HG03196 (cell line): Measurements from ENCODE around the gene CALHM3.
"Not testable (repeated sequence)": the region's sequence is repeated elsewhere in the genome, so short reads cannot be mapped to it uniquely, and the experiment has no call there.

Experiments used
- ATAC-seq: cut with Tn5 transposase; IDR thresholded peaks from one replicate; pipeline ENCODE4 v1.9.1; 2021; ENCODE audit not compliant: unreplicated experiment

The CALHM3 gene, protein sequence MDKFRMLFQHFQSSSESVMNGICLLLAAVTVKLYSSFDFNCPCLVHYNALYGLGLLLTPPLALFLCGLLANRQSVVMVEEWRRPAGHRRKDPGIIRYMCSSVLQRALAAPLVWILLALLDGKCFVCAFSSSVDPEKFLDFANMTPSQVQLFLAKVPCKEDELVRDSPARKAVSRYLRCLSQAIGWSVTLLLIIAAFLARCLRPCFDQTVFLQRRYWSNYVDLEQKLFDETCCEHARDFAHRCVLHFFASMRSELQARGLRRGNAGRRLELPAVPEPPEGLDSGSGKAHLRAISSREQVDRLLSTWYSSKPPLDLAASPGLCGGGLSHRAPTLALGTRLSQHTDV

DNA sequence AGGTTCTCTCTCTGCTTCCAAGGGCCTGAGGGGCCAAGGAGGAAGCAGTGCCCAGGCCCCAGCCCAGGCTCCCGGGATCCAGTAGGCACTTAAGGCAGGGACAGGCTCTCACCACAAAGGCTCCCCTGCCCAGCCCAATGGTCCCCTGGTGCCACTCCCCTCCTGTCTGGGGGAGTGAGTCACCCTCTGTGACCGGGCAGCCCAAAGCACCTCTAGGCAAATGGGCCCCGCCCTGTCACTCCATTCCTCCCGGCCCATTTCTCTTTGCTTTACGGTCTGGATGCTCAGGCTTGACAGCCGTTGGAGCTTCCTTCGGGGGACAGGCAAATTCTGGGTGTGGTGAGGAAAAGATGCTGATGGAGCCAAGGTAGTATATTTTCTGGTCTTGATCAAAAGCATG lies at the start of gene CALHM3:
Gene CALHM3 (minus strand): TSS at position 106 of the 400 bp plus-strand sequence. CDS start 208 bp downstream, outside the sequence.
- ATAC-seq: no peak

DNA sequence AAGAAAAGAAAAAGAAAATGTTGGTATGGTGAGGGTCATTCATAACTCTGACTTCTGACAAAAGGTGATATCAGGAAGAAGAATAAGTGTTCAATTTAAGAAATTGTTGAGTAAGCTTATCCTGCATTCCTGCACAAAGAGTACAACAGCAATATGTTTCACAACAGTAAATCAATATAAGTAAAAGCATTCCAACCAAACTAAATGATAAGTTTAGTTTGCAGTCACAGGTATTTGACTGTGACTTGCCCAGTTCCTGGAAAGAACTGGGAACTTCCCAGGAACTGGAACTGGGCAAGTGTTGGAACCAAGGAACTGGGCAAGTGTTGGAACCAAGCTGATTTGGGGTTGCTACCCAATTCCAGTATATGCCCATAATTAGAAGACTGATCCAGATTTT lies 49.5 kb upstream of the CALHM3 start:
- ATAC-seq: no peak

DNA sequence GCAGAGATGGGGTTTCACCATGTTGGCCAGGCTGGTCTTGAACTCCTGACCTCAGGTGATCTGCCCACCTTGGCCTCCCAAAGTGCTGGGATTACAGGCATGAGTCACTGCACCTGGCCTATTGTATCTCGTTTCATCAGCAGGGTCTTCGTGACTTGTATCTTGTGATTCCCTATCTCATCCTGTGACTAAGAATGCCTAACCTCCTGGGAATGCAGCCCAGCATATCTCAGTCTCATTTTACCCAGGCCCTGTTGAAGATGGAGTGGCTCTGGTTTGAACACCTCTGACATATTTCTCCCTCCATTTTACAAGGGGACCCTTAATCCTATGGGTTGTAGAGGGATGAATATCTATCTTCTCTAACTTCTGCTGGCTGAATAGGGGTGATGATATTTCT lies 48.4 kb upstream of the CALHM3 start:
- not testable (repeated sequence) for ATAC-seq

DNA sequence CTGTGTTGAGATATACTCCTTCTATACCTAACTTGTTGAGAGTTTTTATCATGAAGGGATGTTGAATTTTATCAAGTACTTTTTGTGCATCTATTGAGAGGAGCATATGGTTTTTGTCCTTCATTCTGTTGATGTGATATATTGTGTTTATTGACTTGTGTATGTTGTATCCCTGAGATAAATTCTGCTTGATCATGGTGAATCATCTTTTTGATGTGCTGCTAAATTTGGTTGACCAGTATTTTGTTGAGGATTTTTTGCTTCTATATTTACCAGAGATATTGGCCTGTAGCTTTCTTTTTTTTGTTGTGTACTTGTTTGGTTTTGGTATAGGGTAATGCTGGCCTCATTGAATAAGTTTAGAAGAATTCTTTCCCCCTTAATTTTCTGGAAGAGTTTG lies 46.9 kb upstream of the CALHM3 start:
- no peak for ATAC-seq

DNA sequence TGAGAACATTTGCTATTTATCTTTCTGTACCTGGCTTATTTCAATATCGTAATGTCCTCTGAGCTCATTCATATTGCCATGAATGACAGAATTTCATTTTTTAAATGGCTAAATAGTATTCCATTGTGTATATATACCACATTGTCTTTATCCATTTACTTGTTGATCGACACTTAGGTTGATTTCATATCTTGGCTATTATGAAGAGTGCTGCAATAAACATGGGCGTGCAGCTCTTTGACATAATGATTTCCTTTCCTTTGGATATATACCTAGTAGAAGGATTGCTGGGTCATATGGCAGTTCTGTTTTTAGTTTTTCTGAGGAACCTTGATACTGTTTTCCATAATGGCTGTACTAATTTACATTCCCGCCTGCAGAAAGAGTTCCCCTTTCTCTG lies 44.6 kb upstream of the CALHM3 start:
- no peak for ATAC-seq

DNA sequence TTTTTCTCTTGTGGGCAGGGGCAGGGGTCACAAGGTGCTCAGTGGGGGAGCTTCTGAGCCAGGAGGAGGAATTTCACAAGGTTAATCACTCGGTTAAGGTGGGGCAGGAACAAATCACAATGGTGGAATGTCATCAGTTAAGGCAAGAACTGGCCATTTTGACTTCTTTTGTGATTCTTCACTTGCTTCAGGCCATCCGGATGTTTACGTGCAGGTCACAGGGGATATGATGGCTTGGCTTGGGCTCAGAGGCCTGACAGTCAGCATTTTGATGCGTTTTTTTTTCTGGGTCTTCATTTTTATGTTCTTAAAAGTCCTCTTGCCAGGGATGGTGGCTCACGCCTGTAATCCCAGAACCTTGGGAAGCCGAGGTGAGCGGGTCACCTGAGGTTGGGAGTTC lies 43.0 kb upstream of the CALHM3 start:
- not testable (repeated sequence) for ATAC-seq

DNA sequence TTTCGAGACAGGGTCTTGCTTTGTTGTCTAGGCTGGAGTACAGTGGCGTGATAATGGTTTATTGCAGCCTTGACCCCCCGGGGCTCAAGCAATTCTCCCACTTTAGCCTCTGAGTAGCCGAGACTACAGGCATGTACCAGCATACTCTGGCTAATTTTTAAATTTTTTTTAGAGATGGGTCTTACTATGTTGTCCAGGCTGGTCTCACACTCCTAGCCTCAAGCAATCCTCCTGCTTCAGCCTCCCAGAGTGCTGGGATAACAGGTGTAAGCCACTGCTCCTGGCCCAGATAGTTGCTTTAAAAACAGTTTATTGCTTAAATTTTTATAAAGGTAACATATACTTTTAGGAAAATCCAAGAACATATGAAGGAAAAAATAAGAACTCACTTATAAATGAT lies 40.8 kb upstream of the CALHM3 start:
- ATAC-seq: no peak

DNA sequence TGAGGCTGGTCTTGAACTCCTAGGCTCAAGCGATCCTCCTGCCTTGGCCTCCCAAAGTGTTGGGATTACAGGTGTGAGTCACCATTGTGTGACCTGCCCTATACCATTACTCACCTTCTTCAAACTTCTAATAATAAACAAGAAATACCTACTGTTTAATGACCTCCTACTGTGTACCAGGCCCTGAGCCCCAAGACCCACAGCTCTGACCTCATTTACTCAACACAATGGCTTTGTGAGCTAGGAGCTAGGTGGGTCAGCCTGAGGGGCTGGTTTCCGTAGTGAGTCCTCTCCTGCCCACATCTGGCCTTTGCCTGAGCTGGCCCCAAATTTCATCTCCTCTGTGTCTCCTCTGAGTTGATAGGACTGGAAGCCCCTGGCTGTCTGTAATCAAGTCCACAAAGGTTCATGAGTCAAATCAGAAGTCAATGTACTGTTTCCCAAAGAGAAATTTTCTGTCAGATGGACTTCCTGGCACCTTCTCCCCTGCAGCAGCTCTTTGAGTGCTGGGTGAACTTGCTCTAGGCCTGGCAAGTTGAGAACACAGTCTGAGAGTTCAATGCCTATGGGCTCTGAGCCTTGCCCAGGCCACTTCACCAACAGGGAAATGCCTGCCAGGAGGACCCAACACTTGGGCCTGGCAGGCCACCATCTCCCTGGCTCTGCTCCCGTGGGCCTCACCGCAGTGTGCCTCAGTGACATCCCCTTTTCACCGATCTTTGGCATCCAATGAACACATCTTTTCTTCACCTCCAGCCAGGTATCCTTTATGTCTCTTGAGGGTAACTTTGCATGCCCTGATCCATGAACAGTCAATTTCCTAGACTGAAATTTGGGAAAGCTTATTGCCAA lies 38.4 kb upstream of the CALHM3 start:
- no peak for ATAC-seq

DNA sequence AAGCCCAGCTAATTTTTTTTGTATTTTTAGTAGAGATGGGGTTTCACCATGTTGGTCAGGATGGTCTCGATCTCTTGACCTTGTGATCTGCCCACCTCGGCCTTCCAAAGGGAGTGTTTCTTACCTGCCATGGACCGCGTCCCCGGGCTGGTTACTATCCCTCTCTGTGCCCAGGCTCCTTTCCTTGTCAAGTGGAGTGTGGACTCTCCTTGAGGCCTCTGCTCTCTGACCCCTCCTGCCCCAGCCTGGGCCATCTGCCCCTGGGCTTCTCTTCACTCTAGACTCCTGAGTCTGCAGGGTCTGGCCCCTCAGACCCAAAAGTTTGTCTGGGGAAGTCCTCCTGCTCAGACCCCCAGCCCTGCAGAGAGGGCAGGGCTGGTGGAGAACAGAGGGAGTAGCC lies 35.2 kb upstream of the CALHM3 start:
- no peak for ATAC-seq

DNA sequence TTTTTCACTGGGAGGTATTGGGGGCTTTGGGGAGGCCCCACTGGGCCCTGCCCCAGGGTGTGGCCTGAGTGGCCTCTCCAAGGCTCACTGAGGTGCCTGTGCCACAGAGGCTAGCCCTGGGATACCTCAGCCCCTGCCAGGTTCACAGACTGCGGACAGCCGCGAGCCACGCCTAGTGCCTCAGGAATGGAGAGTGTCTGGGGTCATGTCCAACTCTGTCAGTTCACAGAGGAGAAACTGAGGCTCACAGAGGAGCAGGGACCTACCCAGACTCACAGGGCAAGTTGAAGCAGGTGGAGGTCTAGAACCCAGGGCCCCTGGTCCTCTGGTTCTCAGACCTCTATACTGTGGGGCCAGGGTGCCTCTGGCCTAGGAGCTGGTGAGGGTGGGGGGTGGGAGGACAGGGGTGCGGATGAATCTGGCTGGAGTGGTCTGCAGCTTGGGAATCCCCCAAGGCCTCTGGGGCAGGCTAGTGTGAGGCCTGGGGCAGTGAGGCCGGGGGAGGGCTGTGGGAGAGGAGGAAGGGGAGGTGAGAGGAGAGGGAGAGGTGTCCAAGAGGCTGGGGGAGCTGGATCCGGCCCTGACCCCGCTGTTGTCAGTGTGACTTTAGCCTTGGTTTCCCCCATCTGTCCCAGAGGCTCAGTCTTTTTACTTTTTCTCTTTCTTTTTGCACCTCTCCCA lies 34.5 kb upstream of the CALHM3 start:
- no peak for ATAC-seq

DNA sequence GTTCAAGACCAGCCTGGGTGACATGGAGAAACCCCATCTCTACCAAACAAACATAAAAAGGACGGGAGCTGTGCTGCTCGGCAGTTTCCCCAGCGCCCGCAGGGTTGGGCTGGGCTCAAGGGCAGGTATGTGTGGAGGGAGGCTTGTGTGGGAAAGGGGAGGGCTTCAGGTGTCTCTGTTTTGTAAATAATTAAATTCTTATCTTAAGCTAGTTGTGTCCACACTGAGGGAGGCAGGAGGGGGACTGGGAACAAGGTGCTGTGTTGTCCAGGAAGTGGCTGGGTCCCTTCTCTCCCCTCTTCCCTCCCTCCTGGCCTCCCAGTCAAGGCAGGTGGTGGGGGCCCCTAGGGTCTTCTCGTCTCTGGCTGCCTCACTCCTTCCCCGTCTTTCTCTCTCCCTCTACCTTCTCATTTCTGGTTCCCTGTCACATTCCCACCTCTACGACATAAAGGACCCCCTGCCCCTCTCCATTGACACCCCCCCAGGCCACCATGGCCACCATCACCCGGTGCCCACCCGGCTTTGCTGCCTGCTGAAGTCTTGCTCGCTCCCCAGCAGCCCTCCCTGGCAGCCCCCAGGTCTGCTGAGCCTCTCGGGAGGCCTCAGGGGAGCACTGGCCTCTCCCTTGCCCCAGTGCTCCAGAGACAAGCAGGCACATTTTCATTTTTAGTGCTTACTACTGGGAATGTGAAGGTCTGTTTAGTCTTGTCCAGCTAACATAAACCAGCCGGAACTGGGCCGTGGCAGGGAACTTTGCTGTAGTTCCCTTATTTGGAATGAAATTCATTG lies 33.7 kb upstream of the CALHM3 start:
- no peak for ATAC-seq

DNA sequence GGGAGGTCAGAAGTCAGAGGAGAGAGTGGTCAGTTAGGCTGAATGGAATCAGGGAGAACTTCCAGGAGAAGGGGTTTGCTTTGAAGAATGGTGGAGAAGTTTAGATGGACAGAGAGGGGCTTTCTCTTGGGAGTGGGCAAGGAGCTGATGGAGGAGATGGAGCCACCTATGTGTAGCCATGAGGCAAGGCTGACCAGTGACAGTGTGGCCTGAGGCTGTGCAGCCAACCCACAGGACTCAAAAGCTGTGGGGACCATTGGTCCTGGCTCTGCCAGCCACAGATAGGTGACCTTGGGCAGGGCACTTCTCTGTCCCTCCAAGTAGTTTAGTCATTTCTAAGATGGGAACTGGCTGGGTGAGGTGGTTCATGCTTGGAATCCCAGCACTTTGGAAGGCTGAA lies 33.1 kb upstream of the CALHM3 start:
- no peak for ATAC-seq

DNA sequence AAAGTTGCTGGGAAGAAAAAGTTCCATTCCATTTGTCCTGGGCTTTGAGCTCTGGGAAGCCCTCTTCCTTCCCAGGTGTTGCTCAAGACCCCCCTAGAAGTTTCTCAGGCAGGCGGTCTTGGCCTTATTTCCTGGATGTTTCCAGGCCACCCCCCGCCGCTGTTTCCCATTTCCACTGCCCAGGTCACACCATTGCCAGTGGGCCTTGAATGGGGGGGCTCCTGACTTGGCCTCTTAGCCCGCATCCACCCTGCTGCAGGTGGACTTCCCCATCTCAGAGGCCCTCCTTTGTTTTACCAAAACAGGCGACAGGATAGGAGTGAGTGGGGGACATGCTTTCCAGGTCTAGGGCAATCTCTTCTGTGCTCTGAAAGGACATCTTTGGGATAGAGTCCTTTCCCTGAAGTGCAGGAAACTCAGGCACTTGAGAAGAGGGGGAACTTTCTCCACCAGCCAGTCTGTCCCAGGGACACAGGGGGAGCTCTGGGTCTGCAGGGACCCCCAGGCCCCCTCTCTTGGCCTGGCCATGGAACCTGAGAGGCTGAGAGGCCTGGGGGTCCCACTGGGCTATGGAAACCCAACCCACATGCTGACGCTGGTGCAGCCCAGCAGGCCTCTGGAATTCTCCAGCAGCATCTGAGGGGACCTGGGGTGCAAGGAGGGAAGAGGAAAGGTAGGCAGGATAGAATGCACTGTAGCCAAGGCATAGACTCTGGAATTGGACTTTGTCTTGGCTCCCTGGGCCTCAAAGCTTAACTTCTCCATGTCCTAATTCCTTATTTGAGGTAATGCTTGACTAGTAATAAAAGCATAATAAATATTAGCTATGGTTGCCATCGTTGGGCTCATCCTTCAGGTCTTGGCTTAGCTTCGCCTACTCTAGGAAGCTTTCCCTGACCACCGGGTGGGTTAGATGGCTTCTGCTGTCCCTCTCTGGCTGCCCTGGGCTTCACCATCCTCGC lies 32.0 kb upstream of the CALHM3 start:
- ATAC-seq: no peak

DNA sequence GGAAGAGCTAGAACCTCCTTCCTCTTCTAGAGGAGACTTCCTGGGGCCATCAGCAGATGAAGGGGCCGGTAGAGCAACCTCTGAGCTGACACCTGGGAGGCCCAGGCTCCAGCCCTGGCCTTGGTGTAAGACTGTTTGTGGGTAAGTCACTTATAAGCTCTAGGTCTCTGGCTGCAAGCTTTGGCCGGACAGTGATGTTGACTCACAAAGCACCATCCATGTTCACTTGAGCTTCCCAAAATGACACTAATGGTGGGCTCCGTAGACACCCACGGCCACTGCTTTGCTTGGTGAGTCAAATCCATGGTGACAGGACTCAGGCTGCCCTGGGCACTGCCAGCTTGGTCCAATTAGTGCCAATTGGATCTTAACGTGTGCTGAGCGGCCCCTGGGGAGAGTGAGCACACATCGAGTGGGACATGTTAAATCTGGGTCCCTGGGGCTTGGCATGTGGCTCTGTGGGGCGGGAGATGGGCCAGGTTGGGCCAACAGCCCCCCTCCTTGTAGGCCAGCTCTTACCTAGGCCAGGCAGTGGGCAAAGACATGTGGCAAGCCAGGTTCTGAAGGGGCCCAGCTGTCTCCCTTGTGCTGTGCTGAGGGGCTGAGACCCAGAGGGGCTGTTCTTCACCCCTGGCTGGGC lies 31.1 kb upstream of the CALHM3 start:
- ATAC-seq: no peak

DNA sequence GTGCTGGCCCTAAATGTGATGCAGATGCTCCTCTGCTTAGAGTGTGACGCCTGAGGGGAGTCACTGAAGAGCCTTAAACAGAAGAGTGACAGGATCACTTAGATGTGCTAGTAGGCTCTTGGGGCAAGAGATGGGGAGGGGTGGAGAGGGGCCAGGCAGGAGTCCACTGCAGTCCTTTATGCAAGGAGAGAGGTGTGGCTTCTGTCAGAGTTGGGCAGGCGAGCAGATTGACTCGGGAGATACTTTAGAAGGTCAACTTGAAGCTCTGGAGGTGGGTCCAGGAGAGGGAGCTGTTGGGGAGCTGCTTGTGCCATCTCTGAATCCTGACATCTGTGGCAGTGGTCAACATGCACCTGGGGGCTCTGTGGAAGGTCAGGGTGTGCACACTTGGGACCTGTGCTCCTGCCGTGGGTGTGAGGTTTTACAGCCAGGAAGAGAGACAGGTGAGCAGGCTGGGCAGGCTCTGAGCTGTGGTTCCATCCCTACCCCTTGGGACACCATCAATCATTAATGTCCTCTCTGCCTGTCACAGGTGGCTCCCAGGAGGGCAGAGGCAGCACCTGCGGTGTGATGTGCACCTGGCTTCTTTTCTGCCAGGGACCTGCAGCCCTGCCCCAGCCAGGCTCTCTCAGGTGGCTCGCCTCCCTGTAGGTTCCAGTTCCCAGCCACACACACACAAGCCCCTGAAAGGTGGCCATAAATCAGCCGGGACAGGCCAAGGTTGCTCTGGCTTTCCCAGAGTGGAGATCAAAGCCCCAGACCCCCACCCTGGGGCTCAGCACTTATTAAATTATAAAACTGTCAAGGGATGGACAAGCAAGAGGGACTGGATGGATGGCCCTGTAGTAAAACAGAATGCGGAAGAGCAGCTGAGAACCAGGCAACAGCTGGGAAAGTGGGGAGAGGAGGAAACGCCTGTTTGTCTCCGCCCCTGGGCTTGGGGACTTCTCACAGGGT lies 28.5 kb upstream of the CALHM3 start:
- ATAC-seq: no peak

DNA sequence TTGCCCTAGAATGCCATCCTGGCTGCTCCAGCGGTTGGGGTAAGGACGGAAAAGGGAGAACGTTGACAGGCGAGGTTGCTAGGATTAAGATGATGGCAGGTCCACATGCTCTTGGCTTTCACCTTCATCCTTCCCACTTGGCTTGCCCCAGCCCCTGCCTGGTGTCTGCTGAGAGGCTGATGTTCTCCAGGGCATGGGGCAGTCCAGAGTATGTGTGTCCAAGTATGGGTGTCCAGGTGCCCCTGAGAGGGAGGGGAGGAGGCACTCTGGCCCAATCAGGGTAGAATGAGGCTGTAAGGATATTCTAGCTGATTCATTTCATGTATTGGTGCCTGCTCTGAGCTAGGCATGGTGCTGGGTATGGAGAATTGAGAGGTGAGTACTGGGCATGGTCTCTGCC lies 27.0 kb upstream of the CALHM3 start:
- no peak for ATAC-seq

DNA sequence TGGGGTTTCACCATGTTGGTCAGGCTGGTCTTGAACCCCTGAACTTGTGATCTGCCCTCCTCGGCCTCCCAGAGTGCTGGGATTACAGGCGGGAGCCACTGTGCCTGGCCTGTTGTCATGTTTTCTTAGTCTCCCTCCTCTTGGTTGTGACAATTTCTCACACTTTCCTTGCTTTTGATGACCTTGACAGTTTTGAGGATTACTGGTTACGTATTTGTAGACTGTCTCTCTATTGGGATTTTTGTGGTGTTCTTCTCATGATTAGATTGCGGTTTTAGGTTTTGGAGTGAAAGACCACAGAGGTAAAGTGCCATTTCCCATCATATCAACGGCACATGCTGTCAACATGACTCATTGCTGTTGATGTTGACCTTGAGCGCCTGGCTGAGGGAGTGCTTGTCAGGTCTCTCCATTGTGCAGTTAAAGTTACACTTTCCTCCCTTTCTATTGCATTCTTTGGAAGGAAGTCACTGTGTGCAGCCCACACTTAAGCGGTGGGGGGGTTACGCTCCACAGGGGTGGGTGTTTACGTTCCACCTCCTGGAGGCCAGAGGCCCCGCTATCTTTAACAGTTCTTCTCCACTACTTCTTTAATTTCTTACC lies 25.2 kb upstream of the CALHM3 start:
- ATAC-seq: no peak

DNA sequence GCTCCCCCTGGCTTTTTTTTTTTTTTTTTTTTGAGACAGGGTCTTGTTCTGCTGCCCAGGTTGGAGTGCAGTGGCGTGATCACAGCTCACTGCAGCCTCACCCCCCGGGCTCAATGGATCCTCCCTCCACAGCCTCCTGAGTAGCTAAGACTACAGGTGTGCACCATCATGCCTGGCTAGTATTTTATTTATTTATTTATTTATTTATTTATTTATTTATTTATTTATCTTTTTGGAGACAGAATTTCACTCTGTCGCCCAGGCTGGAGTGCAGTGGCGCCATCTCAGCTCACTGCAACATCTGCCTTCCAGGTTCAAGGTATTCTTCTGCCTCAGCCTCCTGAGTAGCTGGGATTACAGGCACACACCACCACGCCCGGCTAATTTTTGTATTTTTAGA lies 24.7 kb upstream of the CALHM3 start:
- ATAC-seq: not testable (repeated sequence)
